HG02970 (cell line): ENCODE data around the gene CLK4.

ENCODE experiments used
- ATAC-seq: cut with Tn5 transposase; IDR thresholded peaks from one replicate; pipeline ENCODE4 v1.9.1; 2021; ENCODE audit warnings: mild to moderate bottlenecking, moderate library complexity, moderate number of reproducible peaks; ENCODE audit not compliant: unreplicated experiment, low FRiP score

The CLK4 gene

GRCh38 chr5:178640331-178641045, 13.6 kb upstream of the CLK4 start:
- ATAC-seq: no peak

DNA sequence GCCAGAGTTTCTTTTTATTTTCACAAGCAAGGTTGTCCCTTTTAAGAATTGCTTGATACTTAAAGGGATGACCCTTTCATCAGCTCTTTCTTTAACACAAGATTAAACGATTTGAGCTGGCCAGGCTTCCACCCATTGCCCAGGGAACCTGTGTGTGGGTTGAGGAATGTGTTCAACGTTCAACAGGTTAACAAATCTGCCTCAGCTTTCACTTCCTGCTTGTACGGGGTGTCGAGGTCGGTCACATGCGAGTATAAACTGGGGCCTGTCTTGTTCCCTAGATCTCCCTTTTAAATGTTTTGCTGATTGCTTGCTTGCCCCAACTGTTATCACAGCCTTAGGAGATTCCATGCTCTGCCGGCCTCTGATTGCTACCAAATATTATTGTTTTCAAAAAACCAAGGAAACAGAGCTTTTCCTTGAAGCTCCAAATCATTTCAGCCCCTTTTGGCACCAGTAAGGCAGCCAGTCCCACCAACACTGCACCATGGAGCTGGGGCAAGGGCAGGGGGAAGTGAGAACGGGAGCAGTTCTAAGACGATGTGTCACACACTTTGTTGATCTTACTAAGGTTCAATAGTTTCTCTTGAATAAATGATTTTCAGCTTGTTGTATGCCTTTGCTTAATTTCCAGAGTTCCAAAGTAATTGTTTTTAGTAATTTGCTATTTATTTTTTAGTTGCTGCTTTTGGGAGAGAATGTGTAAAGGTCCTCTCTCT, 10.7 kb upstream of the CLK4 start:
- ATAC-seq: no peak

DNA sequence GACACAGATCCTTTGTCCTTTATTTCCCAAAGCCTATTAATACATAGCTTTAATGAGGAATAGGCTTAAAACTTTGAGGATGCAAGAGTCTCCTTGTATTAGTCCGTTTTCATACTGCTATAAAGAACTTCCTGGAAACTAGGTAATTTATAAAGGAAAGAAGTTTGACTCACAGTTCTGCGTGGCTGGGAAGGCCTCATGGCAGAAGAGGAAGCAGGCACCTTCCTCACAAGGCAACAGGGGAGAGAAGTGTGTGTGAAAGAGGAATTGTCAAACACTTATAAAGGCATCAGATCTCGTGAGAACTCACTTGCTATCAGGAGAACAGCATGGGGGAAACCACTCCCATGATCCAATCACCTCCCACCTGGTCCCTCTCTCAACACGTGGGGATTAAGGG, 5.4 kb upstream of the CLK4 start:
- ATAC-seq: no peak

GRCh38 chr5:178630951-178631350, 4.1 kb upstream of the CLK4 start:
- ATAC-seq: no peak

- ATAC-seq: no peak
Observed at GRCh38 chr5:178630475-178630930, 3.7 kb upstream of the CLK4 start.

- ATAC-seq: no peak
Observed at GRCh38 chr5:178627259-178627598, 379 bp upstream of the CLK4 start.

GRCh38 chr5:178625679-178626483, 969 bp downstream of the CLK4 start:
- ATAC-seq: no peak

GRCh38 chr5:178624631-178625546, 2.0 kb downstream of the CLK4 start:
- ATAC-seq: no peak

GRCh38 chr5:178622679-178623247, 4.1 kb downstream of the CLK4 start:
- ATAC-seq: no peak

- no peak for ATAC-seq
Observed at GRCh38 chr5:178619390-178619789, 7.5 kb downstream of the CLK4 start.

- ATAC-seq: no peak
Observed at GRCh38 chr5:178612299-178612698, 14.6 kb downstream of the CLK4 start.

DNA sequence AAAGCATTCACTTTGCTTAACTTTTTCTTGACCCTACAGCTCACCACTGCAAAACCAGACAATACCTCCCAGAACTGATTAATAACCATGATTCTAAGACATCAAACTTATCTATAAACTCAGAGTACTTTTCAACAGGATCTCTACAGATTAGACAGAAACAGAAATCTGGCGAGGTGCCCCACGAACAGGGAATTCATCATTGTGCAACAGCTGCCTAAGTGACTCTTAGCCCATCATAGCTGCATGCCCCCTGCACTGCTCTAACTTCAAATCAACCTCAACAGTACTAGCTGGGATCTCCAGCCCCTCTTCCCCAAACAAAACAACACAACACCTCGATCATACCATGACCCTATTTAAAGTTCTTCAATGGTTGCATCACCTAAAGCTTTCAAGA, 20.6 kb downstream of the CLK4 start:
- no peak for ATAC-seq

DNA sequence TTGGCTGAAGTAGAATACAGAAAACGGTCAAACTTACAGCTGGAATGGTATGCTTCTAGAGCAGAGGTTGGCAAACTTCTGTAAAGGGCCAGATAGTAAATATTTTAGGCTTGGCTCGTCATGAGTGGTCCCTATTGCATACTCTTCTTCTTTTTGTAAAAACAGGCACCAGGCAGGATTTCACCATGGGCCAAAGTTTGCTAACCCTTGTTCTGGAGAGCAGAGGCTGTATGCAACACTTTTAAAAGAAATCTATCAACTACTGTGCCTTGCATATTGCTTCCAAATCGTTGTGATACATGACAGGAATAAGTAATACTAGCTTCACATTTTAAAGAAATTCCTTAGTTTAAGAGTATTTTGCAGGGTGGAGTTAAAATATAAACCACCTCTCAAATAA, 21.1 kb downstream of the CLK4 start:
- ATAC-seq: no peak

DNA sequence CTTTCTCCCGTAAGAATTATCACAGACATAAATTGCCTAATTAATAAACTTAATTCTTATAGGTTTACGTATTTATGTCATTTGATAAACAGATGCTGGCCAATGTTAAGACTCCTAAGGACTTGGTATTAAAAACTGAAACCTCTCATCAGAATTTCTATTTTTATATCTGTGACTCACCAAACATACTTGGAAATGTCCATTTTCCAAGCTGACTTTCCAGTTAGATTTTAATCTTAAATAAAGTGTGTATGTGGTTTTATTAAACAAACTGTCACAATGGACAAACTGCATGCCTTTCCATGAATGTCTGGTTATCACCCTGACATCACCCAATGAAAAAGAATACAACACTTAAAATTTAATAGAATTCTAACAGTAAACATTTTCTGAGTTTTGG, 24.1 kb downstream of the CLK4 start:
- ATAC-seq: no peak

GRCh38 chr5:178595750-178596149, 31.1 kb downstream of the CLK4 start:
- no peak for ATAC-seq

DNA sequence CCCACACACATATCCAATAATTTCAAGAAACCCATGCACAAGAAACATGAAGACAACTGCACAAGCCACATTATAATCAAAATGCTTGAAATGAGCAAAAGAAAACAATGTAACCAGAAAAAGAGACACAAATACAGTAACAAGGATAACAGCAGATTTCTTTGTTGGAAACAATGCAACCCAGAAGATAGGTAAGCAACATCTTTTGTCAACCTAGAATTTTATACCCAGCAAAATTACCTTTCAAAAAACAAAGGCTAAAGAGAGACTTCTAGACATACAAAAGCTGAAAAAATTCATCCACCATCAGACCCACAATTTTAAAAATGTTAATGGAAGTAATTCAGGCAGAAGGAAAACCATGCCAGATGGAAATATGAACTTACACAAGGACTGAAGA, 31.7 kb downstream of the CLK4 start:
- ATAC-seq: no peak

DNA sequence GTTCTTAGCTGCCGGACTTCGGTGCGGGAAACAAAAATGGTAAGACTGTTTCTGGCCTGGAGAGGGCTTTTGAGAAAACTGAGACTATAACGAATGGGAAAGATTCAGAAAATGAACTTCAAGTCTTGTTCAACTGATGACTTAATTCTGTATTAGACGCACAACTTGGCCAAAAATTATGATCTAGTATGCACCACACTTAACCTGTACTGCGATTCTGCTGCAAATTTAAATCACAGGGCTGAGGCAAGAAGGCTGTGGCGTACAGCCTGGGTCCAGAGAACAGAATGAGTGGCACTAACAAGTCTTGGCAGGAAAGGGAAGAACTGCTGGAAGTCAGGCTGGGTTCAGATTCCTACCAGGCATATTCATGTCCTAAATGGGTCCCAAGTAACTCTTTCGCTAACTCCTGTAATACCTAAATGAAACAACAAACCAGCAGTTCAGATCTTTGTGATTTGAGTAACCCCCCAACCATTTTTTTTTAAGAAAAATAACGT, 35.9 kb downstream of the CLK4 start:
- ATAC-seq: no peak

DNA sequence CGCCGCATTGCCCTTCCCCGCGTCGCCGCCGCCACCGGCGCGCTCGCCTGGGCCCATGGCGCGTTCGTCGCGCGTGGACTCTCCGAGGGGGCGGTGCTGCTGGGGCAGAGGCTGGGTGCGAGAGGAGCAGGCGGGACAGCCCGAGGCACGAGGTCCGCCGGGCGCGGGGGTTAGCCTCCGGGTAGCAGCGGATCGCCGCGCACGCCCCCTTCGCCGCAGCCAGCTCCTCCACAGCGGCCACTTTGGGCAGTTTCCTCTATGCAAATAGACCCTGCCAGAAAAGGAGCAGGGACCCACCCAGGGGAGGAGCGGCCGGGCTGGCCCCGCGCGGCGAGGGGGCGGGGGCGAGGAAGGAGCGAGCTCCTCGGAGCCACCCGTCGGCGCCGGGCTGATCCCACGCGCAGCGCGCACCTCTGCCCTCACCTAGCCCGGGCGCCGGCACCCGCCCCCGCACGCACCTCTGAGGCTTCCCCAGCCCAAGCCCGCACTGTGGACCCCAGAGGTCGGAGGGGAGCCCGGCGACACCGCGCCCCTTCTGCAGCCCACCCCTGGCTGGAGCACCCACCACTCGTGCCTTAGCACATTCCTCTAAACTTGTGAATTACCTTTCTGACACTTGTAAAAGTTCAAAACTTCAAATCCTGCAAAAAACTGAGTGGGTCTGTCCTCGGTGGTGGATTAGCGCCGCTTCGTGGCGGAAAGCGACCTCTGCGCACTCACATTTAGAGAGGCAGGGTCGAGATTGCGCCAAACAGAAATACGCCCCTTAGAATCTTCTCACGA, 36.5 kb downstream of the CLK4 start, which contains the start of gene COL23A1:
TSS of gene COL23A1 (minus strand) at position 253 of the 783 bp plus-strand sequence.
- no peak for ATAC-seq
